ENCODE data around the gene SCN9A. TPM values are rescaled to one million over a fixed set of nuclear protein-coding genes. Genes with fewer than 3 reads are reported as not detected.
A peak's percentile ranks its signal among the peaks of the same experiment; 100 is the strongest.

SCN9A gene
- total RNA-seq, 2 experiments from 2014 or later: not detected

DNA sequence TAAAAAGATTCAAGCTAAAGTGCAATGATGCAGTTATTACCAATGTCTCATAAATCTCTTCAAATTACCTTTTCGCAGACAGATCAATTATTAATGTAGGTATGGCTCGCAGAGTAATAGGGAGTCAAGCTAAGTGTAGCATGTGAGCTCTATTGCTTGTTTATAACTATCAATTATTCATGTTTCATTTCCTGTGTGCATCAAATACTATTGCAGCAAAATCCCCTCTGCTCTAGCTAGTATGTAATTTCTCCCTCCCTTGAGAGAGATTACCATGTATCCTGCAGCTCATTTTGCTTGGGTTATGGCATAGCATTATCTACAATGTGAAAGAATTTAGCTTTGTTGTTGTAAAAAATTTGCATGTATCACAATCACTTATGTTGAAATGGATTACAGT, 182.3 kb downstream of the SCN9A start:
- ATAC-seq (no peak), DNase-seq (no peak)
- CTCF ChIA-PET: interaction anchor here (2.4 kb wide), 1 partner anchor 13 kb away, joined by 8 read pairs; no protein-coding TSS in a partner anchor
- no peak overlapping the region for H3K27ac Mint-ChIP-seq
- H3K27me3 Mint-ChIP-seq: no peaks in the 10 kb centered on the region
- H3K36me3 Mint-ChIP-seq: no peaks in the 10 kb centered on the region
- no peak overlapping the region for H3K4me3 Mint-ChIP-seq
- H3K4me1 Mint-ChIP-seq: no peaks in the 10 kb centered on the region
- no peaks in the 10 kb centered on the region for H3K9me3 Mint-ChIP-seq (ENCODE audit: low read depth)

DNA sequence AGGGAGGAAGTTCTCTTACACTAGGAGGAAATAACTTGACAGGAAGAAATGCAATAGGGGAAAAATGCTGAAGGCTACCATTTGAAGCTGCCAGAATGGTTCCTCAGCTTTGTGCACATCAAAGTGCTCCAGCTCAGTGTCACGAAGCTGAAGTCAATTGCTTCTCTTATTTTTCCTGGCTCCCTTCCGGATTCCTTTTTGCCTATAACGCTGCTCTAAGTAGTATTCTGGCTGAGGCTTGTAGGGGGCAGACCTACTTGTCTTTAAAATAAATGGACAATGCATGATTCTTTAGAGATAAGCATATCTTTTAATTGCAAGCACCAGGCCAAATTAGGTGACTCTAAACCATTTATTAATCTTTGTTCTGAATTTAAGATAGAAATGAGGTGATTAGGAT, 187.7 kb downstream of the SCN9A start:
- Mint-ChIP-seq H3K36me3 (no peaks in the 10 kb centered on the region), H3K9me3 (ENCODE audit: low read depth) (no peaks in the 10 kb centered on the region), H3K4me1 (no peaks in the 10 kb centered on the region), H3K4me3 (no peak overlapping the region), H3K27ac (no peak overlapping the region), H3K27me3 (no peaks in the 10 kb centered on the region)
- ATAC-seq: no peak
- DNase-seq: no peak
- CTCF ChIA-PET: no interaction called here

- Mint-ChIP-seq H3K9me3 (ENCODE audit: low read depth) (no peaks in the 10 kb centered on the region), H3K4me1 (no peaks in the 10 kb centered on the region)
- CTCF ChIA-PET: no interaction called here
Measured at GRCh38 chr2:166184789-166185188, 191.0 kb downstream of the SCN9A start.

DNA sequence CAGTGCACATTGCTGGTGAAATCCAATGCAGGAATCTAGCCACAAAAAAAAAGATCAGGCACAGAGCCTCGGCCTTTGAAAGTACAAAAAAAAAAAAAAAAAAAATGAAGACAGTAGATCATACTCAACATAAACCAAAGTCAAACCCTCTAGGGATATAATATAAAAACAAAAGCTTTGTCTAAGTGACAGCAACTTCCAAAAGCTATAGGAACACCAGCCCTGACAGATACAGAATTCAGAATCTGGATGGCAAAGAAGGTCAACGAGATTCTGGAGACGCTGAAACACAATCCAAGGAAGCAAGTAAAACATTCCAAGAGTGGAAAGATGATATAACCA, 194.0 kb downstream of the SCN9A start:
- CTCF ChIA-PET: interaction anchor here (1.1 to 2.2 kb wide), 2 partner anchors 12 to 228 kb away, joined by 3 to 8 read pairs; partner anchors contain the start of gene TTC21B

More at GRCh38 chr2:166184789-166185188, 191.0 kb downstream of the SCN9A start:
- H3K27me3 Mint-ChIP-seq: no peaks in the 10 kb centered on the region
- ATAC-seq (no peak), DNase-seq (no peak)
- no peak overlapping the region for H3K4me3 Mint-ChIP-seq
- H3K36me3 Mint-ChIP-seq: no peaks in the 10 kb centered on the region
- H3K27ac Mint-ChIP-seq: no peak overlapping the region

DNA sequence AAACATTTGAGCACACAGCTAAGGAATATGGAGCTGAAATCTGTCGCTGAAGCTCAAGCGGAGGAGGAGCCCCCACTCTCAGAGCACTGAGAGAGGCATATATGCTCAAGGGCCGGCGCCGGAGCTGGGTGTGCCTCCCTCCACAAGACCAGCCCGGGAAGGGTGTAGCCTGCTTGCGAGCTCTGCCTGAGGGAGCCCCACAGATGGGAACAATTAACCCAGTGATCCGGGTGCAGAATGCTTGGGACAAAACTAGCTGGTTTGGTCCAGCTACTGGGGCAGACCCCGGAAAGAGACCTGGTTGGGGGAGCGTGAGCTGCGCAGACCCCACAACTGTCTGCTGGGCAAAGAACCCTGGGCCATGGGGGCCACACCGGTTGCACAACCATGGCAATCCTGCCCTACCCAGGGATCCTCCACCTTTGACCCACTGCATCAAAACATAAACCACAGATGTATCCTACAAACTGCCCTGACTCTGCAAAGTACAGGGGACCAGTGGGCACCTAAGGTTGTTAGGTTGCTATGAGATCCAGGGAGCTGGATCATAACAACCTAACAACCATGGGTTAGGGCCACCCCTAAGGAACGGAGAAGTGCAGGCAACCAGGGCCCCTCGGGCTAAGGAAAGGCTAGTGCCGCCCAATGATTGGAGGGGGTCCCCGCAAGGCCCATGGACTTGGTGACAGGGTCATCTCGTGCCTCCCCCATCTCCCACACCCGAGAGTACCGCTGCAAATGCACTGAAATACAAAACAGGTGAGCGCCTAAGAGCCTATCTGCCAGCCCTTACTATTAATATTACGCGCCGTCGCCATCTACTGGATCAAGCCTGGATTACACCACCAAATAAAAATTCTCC, 194.6 kb downstream of the SCN9A start:
- H3K36me3 Mint-ChIP-seq: no peaks in the 10 kb centered on the region
- ATAC-seq (peak; percentile 65), DNase-seq (peak; percentile 55)
- H3K4me3 Mint-ChIP-seq: no peak overlapping the region
- no peaks in the 10 kb centered on the region for H3K4me1 Mint-ChIP-seq
- no peaks in the 10 kb centered on the region for H3K27me3 Mint-ChIP-seq
- no peak overlapping the region for H3K27ac Mint-ChIP-seq
- CTCF ChIA-PET: interaction anchor here (1.1 to 2.2 kb wide), 2 partner anchors 13 to 228 kb away, joined by 3 to 8 read pairs; partner anchors contain the start of gene TTC21B
- H3K9me3 Mint-ChIP-seq (ENCODE audit: low read depth): no peaks in the 10 kb centered on the region

More for the DNA sequence above, 194.0 kb downstream of the SCN9A start:
- DNase-seq: no peak
- H3K27me3 Mint-ChIP-seq: no peaks in the 10 kb centered on the region
- no peaks in the 10 kb centered on the region for H3K4me1 Mint-ChIP-seq
- H3K36me3 Mint-ChIP-seq: no peaks in the 10 kb centered on the region
- no peak overlapping the region for H3K27ac Mint-ChIP-seq
- no peak for ATAC-seq
- no peaks in the 10 kb centered on the region for H3K9me3 Mint-ChIP-seq (ENCODE audit: low read depth)
- no peak overlapping the region for H3K4me3 Mint-ChIP-seq

DNA sequence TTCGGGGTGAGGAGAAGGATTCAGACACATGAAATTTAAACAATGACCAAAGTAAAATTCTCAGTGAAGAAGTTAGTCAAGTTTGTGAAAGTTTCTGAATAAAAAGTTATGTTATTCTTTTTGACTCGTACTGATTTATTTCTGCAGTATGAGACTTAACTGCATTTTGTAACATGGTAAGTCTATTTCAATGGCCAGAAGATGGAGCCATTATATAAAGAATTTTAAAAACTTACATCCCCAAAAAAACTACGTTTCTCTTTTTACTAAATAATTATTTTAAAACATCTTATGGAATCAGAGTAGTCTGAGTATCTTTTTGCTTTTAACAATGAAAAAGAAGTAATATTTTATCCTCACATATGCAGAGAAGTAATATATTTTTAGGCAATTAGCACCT, 196.5 kb downstream of the SCN9A start:
- DNase-seq: no peak
- CTCF ChIA-PET: no interaction called here
- no peaks in the 10 kb centered on the region for H3K36me3 Mint-ChIP-seq
- ATAC-seq: no peak
- H3K27me3 Mint-ChIP-seq: no peaks in the 10 kb centered on the region
- H3K4me3 Mint-ChIP-seq: no peak overlapping the region
- H3K9me3 Mint-ChIP-seq (ENCODE audit: low read depth): no peaks in the 10 kb centered on the region
- H3K4me1 Mint-ChIP-seq: no peaks in the 10 kb centered on the region
- no peak overlapping the region for H3K27ac Mint-ChIP-seq

GRCh38 chr2:166173263-166173662, 202.5 kb downstream of the SCN9A start:
- Mint-ChIP-seq H3K4me1 (no peaks in the 10 kb centered on the region), H3K36me3 (no peaks in the 10 kb centered on the region)
- CTCF ChIA-PET: no interaction called here

DNA sequence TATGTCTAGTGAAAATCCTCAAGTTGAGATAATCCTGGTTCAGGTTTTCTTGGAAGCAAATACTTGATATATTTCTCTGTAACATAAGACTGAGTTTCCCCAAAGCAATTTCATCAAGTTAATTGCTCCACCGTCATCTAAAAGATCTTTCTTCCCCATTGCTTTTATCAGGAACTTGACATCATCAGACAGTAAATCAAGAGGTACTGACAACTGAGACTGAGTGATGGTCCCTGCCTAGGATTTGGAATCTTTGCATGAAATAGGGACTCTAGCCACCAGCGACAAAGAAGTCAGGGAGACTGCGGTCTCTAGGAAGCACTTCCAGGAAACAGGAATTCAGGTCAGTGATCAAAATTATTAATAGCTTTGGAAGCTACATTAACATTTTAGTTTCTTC, 204.5 kb downstream of the SCN9A start:
- no peaks in the 10 kb centered on the region for H3K36me3 Mint-ChIP-seq
- no peaks in the 10 kb centered on the region for H3K9me3 Mint-ChIP-seq (ENCODE audit: low read depth)
- peaks cover 2% of the 10 kb centered on the region for H3K27me3 Mint-ChIP-seq
- H3K4me1 Mint-ChIP-seq: no peaks in the 10 kb centered on the region
- DNase-seq: no peak
- no peak overlapping the region for H3K4me3 Mint-ChIP-seq
- CTCF ChIA-PET: no interaction called here
- ATAC-seq: no peak
- no peak overlapping the region for H3K27ac Mint-ChIP-seq

More at GRCh38 chr2:166173263-166173662, 202.5 kb downstream of the SCN9A start:
- Mint-ChIP-seq H3K27me3 (peaks cover 2% of the 10 kb centered on the region), H3K27ac (no peak overlapping the region), H3K4me3 (no peak overlapping the region), H3K9me3 (ENCODE audit: low read depth) (no peaks in the 10 kb centered on the region)
- ATAC-seq (no peak), DNase-seq (no peak)

GRCh38 chr2:166170356-166170755, 205.4 kb downstream of the SCN9A start:
- H3K27me3 Mint-ChIP-seq: peaks cover 2% of the 10 kb centered on the region
- H3K27ac Mint-ChIP-seq: no peak overlapping the region
- no peak overlapping the region for H3K4me3 Mint-ChIP-seq
- no peaks in the 10 kb centered on the region for H3K36me3 Mint-ChIP-seq
- CTCF ChIA-PET: no interaction called here
- DNase-seq (no peak), ATAC-seq (no peak)
- no peaks in the 10 kb centered on the region for H3K9me3 Mint-ChIP-seq (ENCODE audit: low read depth)
- no peaks in the 10 kb centered on the region for H3K4me1 Mint-ChIP-seq

DNA sequence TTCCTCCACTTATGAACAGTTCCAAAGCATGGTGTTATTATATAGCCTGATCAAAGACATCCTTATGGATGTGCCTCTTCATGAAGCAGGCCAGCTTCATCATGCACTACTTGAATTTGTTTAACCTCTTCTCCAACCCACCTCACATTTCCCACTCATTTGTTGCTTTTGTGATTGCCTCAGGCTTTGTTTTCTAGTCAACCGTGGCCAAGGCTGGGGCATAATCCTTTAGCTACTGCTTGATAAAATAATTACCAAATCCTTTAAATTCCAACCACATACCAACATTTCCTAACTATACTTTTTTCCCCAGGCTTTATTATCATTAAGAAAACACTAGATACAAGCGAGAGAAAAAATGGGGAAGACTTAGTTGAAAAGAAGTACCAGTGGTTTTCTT, 208.3 kb downstream of the SCN9A start:
- DNase-seq (no peak), ATAC-seq (no peak)
- H3K27me3 Mint-ChIP-seq: peaks cover 2% of the 10 kb centered on the region
- no peaks in the 10 kb centered on the region for H3K9me3 Mint-ChIP-seq (ENCODE audit: low read depth)
- no peak overlapping the region for H3K27ac Mint-ChIP-seq
- no peak overlapping the region for H3K4me3 Mint-ChIP-seq
- H3K36me3 Mint-ChIP-seq: no peaks in the 10 kb centered on the region
- CTCF ChIA-PET: no interaction called here
- H3K4me1 Mint-ChIP-seq: no peaks in the 10 kb centered on the region

GRCh38 chr2:166163775-166164174, 212.0 kb downstream of the SCN9A start:
- no peaks in the 10 kb centered on the region for H3K9me3 Mint-ChIP-seq (ENCODE audit: low read depth)
- ATAC-seq (no peak), DNase-seq (no peak)
- CTCF ChIA-PET: no interaction called here
- H3K27ac Mint-ChIP-seq: no peak overlapping the region
- H3K4me1 Mint-ChIP-seq: no peaks in the 10 kb centered on the region
- H3K36me3 Mint-ChIP-seq: no peaks in the 10 kb centered on the region
- H3K27me3 Mint-ChIP-seq: peaks cover 6% of the 10 kb centered on the region
- H3K4me3 Mint-ChIP-seq: no peak overlapping the region

DNA sequence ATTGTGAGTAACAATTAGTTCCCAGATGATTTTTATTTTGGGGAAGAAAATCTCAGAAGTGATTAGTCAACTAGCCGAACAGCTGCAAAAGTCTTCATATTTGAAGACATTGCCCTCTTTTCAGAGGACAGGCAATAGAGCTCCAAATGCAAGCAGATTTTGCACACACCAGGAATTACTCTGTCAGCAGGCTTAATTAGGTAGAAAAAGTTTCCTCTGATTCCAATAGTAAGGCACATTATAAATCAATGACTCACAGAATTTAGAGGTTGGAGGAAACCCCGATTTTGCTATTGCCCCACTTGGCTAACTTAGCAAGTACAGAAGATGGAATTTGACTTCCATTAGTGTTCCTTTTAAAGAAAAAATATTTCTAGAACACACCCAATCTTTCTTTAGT, 217.2 kb downstream of the SCN9A start:
- Mint-ChIP-seq H3K4me1 (no peaks in the 10 kb centered on the region), H3K36me3 (no peaks in the 10 kb centered on the region), H3K27ac (no peak overlapping the region), H3K27me3 (peaks cover 7% of the 10 kb centered on the region), H3K9me3 (ENCODE audit: low read depth) (no peaks in the 10 kb centered on the region), H3K4me3 (no peak overlapping the region)
- ATAC-seq: no peak
- no peak for DNase-seq
- CTCF ChIA-PET: no interaction called here

DNA sequence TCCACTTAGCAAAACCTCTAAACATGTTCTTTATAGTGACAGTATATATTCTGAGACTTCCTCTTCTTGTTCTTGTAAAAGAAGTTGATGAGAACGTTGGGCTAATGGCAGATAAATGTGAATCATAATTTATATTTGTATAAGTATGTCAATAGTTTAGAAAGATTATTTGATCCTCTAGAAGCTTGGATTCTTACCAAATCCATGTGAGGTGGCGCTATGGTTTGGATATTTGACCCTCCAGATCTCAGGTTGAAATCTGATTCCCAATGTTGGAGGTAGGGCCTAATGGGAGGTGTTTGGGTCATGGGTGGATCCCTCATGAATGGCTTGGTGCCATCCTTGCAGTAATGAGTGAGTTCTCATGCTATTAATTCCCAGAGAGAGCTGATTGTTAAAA, 218.2 kb downstream of the SCN9A start:
- no peak for DNase-seq
- CTCF ChIA-PET: no interaction called here
- Mint-ChIP-seq H3K9me3 (ENCODE audit: low read depth) (no peaks in the 10 kb centered on the region), H3K36me3 (no peaks in the 10 kb centered on the region), H3K4me1 (no peaks in the 10 kb centered on the region), H3K27me3 (peaks cover 7% of the 10 kb centered on the region), H3K27ac (no peak overlapping the region), H3K4me3 (no peak overlapping the region)
- no peak for ATAC-seq

DNA sequence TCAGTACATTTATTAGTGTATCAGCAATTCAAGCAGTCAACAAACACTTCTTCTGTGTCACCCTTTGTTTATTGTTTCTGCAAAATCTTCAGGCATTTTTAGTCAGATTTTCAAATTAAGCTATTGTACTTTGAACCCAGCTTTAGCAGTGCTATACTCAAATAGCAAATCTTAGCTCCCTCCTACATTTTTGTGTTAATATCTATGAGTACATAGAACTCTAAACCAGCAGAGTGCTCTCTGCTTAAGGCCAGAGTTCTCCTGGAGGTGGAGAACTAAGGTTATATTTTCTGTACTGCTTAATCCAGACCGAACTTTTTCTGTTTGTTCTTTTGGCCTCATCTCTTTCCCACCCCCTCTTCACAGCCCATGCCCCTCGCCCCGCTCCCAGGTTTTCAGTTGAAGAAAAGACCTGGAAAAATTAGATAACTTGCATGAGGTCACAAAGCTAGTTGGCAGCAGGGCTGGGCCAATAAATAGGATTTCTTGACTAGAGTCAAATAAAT, 218.7 kb downstream of the SCN9A start:
- Mint-ChIP-seq H3K4me3 (no peak overlapping the region), H3K4me1 (no peaks in the 10 kb centered on the region), H3K27ac (no peak overlapping the region), H3K9me3 (ENCODE audit: low read depth) (no peaks in the 10 kb centered on the region), H3K27me3 (peaks cover 7% of the 10 kb centered on the region), H3K36me3 (no peaks in the 10 kb centered on the region)
- no peak for DNase-seq
- ATAC-seq: no peak
- CTCF ChIA-PET: no interaction called here
